ENCODE results near the gene CDC27.

Gene CDC27

DNA sequence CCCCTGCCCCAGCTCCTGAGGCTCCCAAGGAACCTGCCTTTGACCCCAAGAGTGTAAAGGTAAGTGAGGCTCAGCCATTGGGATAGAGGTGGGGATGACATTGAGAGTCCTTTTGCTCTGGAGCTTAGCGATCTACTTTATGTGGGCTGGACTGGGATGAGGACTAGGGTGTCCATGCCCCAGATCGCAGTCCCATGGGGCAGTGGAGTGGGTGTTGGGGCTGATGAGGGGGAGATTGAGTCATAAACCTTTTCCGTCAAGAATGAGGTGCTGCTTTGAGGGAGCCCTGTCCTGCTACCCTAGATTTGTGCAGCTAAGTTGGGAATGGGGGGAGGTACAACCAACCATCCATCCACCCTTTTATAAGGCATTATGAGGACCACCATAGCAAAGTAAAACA, 20.4 kb upstream of the CDC27 start:
- no peak overlapping the region for H3K27ac ChIP-seq (ENCODE audit: low read depth, low read length)
- no peaks in the 10 kb centered on the region for H3K9me3 ChIP-seq (ENCODE audit: control insufficient read depth in 5 of 5, low read length in 5 of 5)
- H3K27me3 ChIP-seq (ENCODE audit: control insufficient read depth in 5 of 5, insufficient read depth in 4 of 5, low read length in 5 of 5), result no peaks in the 10 kb centered on the region
- H3K4me3 ChIP-seq (ENCODE audit: low read depth in 1 of 5, low read length in 5 of 5), result no peak overlapping the region
- H3K9ac ChIP-seq (ENCODE audit: low read length in 5 of 5), result no peak overlapping the region
- H3K36me3 ChIP-seq (ENCODE audit: control insufficient read depth in 5 of 5, insufficient read depth in 5 of 5, low read length in 5 of 5), result no peaks in the 10 kb centered on the region
- peaks cover 4 to 31% (median 23%) of the 10 kb centered on the region in 5 donors for H3K4me1 ChIP-seq (ENCODE audit: control insufficient read depth in 5 of 5, insufficient read depth in 5 of 5, low read length in 5 of 5)

- H3K4me3 ChIP-seq (ENCODE audit: low read depth in 1 of 5, low read length in 5 of 5), result no peak within 1 kb of the TSS
These were observed 19.8 kb upstream of the CDC27 start, which contains the start of gene MYL4 for GRCh38 chr17:47208744-47209488. Gene MYL4, plus strand, starts transcription at chr17:47209348. Its CDS starts 75 bp downstream, at chr17:47209423.

DNA sequence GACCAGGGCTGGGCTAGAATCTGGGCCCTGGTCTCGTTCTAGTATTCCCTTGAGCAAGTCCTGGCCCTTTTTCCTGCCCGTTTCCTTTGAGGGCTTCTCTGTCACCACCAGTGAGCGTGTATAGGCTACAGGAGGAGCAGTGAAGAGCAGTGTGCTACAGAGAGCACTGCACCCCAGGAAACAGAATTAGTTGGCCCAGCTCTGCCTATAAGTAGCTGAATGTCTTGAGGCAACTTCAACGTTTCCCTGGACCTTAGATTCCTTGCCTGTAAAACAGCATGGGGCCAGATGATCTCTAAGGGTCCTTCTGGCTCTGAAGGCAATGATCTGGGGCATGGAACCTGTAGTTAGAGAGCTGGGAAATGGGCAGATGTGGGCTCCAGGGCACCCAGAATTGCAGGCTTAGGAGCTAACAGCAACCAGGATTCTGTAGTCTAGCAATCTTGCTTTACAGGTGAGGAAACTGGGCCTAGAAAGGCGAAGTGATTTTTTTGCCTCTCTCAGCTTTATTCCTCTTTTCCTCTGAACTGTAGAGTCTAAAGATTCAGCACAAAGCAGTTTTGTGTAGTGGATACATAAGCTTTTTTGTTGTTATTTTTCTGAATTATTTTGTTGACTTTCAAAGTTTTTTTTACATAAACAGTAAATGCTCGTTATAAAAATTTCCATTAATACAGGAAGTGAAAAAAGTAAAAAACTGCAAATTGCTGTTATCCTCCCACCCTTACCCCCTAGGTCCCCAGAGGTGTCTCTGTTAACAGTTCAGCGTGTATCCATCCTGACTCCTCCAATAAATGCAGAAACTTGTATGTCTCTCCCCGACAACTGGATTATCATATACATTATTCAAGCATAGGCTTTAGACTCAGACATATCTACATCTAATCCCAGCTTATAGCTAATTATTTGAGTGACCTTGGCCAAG, 18.3 kb upstream of the CDC27 start:
- Histone ChIP-seq H3K9ac (ENCODE audit: low read length in 5 of 5) (no peak overlapping the region), H3K9me3 (ENCODE audit: control insufficient read depth in 5 of 5, low read length in 5 of 5) (no peaks in the 10 kb centered on the region), H3K4me3 (ENCODE audit: low read depth in 1 of 5, low read length in 5 of 5) (no peak overlapping the region), H3K27me3 (ENCODE audit: control insufficient read depth in 5 of 5, insufficient read depth in 4 of 5, low read length in 5 of 5) (no peaks in the 10 kb centered on the region), H3K36me3 (ENCODE audit: control insufficient read depth in 5 of 5, insufficient read depth in 5 of 5, low read length in 5 of 5) (no peaks in the 10 kb centered on the region), H3K4me1 (ENCODE audit: control insufficient read depth in 5 of 5, insufficient read depth in 5 of 5, low read length in 5 of 5) (peaks cover 4 to 41% (median 34%) of the 10 kb centered on the region in 5 donors), H3K27ac (ENCODE audit: low read depth, low read length) (no peak overlapping the region)

More at GRCh38 chr17:47208744-47209488, 19.8 kb upstream of the CDC27 start, which contains the start of gene MYL4:
- peaks cover 4 to 37% (median 29%) of the 10 kb centered on the region in 5 donors for H3K4me1 ChIP-seq (ENCODE audit: control insufficient read depth in 5 of 5, insufficient read depth in 5 of 5, low read length in 5 of 5)
- no peaks in the 10 kb centered on the region for H3K9me3 ChIP-seq (ENCODE audit: control insufficient read depth in 5 of 5, low read length in 5 of 5)
- H3K27ac ChIP-seq (ENCODE audit: low read depth, low read length), result no peak within 1 kb of the TSS
- no peaks in the 10 kb centered on the region for H3K27me3 ChIP-seq (ENCODE audit: control insufficient read depth in 5 of 5, insufficient read depth in 4 of 5, low read length in 5 of 5)
- H3K9ac ChIP-seq (ENCODE audit: low read length in 5 of 5), result no peak within 1 kb of the TSS
- H3K36me3 ChIP-seq (ENCODE audit: control insufficient read depth in 5 of 5, insufficient read depth in 5 of 5, low read length in 5 of 5), result no peaks in the 10 kb centered on the region

- no peaks in the 10 kb centered on the region for H3K36me3 ChIP-seq (ENCODE audit: control insufficient read depth in 5 of 5, insufficient read depth in 5 of 5, low read length in 5 of 5)
- peaks cover 4 to 41% (median 34%) of the 10 kb centered on the region in 5 donors for H3K4me1 ChIP-seq (ENCODE audit: control insufficient read depth in 5 of 5, insufficient read depth in 5 of 5, low read length in 5 of 5)
- H3K4me3 ChIP-seq (ENCODE audit: low read depth in 1 of 5, low read length in 5 of 5), result peak overlapping the region in 3 of 5 donors; percentile 17 to 46 (median 24)
- peak overlapping the region in 1 of 5 donors; percentile 40 for H3K9ac ChIP-seq (ENCODE audit: low read length in 5 of 5)
- peak overlapping the region; percentile 56 for H3K27ac ChIP-seq (ENCODE audit: low read depth, low read length)
- H3K9me3 ChIP-seq (ENCODE audit: control insufficient read depth in 5 of 5, low read length in 5 of 5), result no peaks in the 10 kb centered on the region
- no peaks in the 10 kb centered on the region for H3K27me3 ChIP-seq (ENCODE audit: control insufficient read depth in 5 of 5, insufficient read depth in 4 of 5, low read length in 5 of 5)
These were observed 16.4 kb upstream of the CDC27 start for GRCh38 chr17:47205419-47205963.

- H3K9me3 ChIP-seq (ENCODE audit: control insufficient read depth in 5 of 5, low read length in 5 of 5), result no peaks in the 10 kb centered on the region
- peak overlapping the region in 4 of 5 donors; percentile 13 to 46 (median 20) for H3K4me3 ChIP-seq (ENCODE audit: low read depth in 1 of 5, low read length in 5 of 5)
- H3K27ac ChIP-seq (ENCODE audit: low read depth, low read length), result peak overlapping the region; percentile 56
- H3K36me3 ChIP-seq (ENCODE audit: control insufficient read depth in 5 of 5, insufficient read depth in 5 of 5, low read length in 5 of 5), result no peaks in the 10 kb centered on the region
- no peaks in the 10 kb centered on the region for H3K27me3 ChIP-seq (ENCODE audit: control insufficient read depth in 5 of 5, insufficient read depth in 4 of 5, low read length in 5 of 5)
- peaks cover 4 to 39% (median 34%) of the 10 kb centered on the region in 5 donors for H3K4me1 ChIP-seq (ENCODE audit: control insufficient read depth in 5 of 5, insufficient read depth in 5 of 5, low read length in 5 of 5)
- peak overlapping the region in 2 of 5 donors; percentile 40 to 44 for H3K9ac ChIP-seq (ENCODE audit: low read length in 5 of 5)
These were observed 15.8 kb upstream of the CDC27 start for GRCh38 chr17:47204722-47205418.

GRCh38 chr17:47203984-47204721, 15.1 kb upstream of the CDC27 start:
- H3K9ac ChIP-seq (ENCODE audit: low read length in 5 of 5), result no peak overlapping the region
- no peaks in the 10 kb centered on the region for H3K27me3 ChIP-seq (ENCODE audit: control insufficient read depth in 5 of 5, insufficient read depth in 4 of 5, low read length in 5 of 5)
- H3K4me1 ChIP-seq (ENCODE audit: control insufficient read depth in 5 of 5, insufficient read depth in 5 of 5, low read length in 5 of 5), result peaks cover 4 to 39% (median 34%) of the 10 kb centered on the region in 5 donors
- peak overlapping the region; percentile 19 for H3K27ac ChIP-seq (ENCODE audit: low read depth, low read length)
- H3K9me3 ChIP-seq (ENCODE audit: control insufficient read depth in 5 of 5, low read length in 5 of 5), result no peaks in the 10 kb centered on the region
- no peaks in the 10 kb centered on the region for H3K36me3 ChIP-seq (ENCODE audit: control insufficient read depth in 5 of 5, insufficient read depth in 5 of 5, low read length in 5 of 5)
- peak overlapping the region in 1 of 5 donors; percentile 17 for H3K4me3 ChIP-seq (ENCODE audit: low read depth in 1 of 5, low read length in 5 of 5)

GRCh38 chr17:47201166-47201565, 12.1 kb upstream of the CDC27 start:
- Histone ChIP-seq H3K36me3 (ENCODE audit: control insufficient read depth in 5 of 5, insufficient read depth in 5 of 5, low read length in 5 of 5) (no peaks in the 10 kb centered on the region), H3K27ac (ENCODE audit: low read depth, low read length) (no peak overlapping the region), H3K4me3 (ENCODE audit: low read depth in 1 of 5, low read length in 5 of 5) (no peak overlapping the region), H3K4me1 (ENCODE audit: control insufficient read depth in 5 of 5, insufficient read depth in 5 of 5, low read length in 5 of 5) (peaks cover 4 to 31% (median 27%) of the 10 kb centered on the region in 5 donors), H3K9me3 (ENCODE audit: control insufficient read depth in 5 of 5, low read length in 5 of 5) (no peaks in the 10 kb centered on the region), H3K9ac (ENCODE audit: low read length in 5 of 5) (no peak overlapping the region), H3K27me3 (ENCODE audit: control insufficient read depth in 5 of 5, insufficient read depth in 4 of 5, low read length in 5 of 5) (no peaks in the 10 kb centered on the region)

DNA sequence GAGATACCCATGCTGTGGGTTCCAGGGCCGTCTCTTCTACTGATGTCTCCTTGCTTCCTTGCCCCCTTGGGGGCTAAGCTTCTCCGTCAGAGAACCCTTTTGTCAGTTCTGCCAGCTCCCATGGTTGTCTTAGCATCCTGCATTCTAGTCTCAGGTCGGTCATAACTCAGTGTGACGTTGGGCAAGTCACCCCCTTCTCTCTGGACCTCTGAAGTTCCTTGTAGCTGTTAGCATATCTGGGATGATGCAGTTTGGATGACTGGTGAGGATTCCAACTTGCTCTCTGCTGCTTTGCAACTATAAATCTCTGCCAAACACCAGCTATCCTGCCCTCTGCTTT, 11.2 kb upstream of the CDC27 start:
- Histone ChIP-seq H3K27ac (ENCODE audit: low read depth, low read length) (no peak overlapping the region), H3K9ac (ENCODE audit: low read length in 5 of 5) (no peak overlapping the region)

More for the DNA sequence above, 11.2 kb upstream of the CDC27 start:
- Histone ChIP-seq H3K9me3 (ENCODE audit: control insufficient read depth in 5 of 5, low read length in 5 of 5) (no peaks in the 10 kb centered on the region), H3K27me3 (ENCODE audit: control insufficient read depth in 5 of 5, insufficient read depth in 4 of 5, low read length in 5 of 5) (no peaks in the 10 kb centered on the region), H3K4me3 (ENCODE audit: low read depth in 1 of 5, low read length in 5 of 5) (no peak overlapping the region), H3K4me1 (ENCODE audit: control insufficient read depth in 5 of 5, insufficient read depth in 5 of 5, low read length in 5 of 5) (peaks cover 4 to 22% (median 18%) of the 10 kb centered on the region in 5 donors), H3K36me3 (ENCODE audit: control insufficient read depth in 5 of 5, insufficient read depth in 5 of 5, low read length in 5 of 5) (no peaks in the 10 kb centered on the region)
